Esophagus squamous epithelium (tissue), 5 donors: ENCODE results near the gene NDUFA5. TPM values are rescaled to one million over a fixed set of nuclear protein-coding genes. Genes with fewer than 3 reads are reported as not detected.

Experiments
- DNase-seq: peaks from one replicate; lab custom pipeline; 2025; lab: John Stamatoyannopoulos, UW
- H3K27ac ChIP-seq, 4 donors: fragments of 200-600 bp; sonication (generic); one replicate each; pipeline ENCODE4 v1.5.1; 2016 to 2019; ENCODE audit warnings: mild to moderate bottlenecking in 1 of 4
- H3K27me3 ChIP-seq, 4 donors: fragments of 200-600 bp; sonication (generic); 1 replicate in 3 of 4; 2 replicates in 1 of 4; pipeline versions ENCODE4 v1.5.1 to v1.6.0; 2017 to 2021; ENCODE audit warnings: antibody characterized with exemption in 1 of 4
- H3K36me3 ChIP-seq, 3 donors: fragments of 200-600 bp; sonication (generic); one replicate each; pipeline ENCODE4 v1.5.1; 2016 to 2019
- H3K4me1 ChIP-seq, 3 donors: fragments of 200-600 bp; sonication (generic); one replicate each; pipeline ENCODE4 v1.5.1; 2017 to 2019
- H3K4me3 ChIP-seq, 4 donors: fragments of 200-600 bp; sonication (generic); 1 replicate in 3 of 4; 2 replicates in 1 of 4; pipeline ENCODE4 v1.5.1; 2016 to 2019; ENCODE audit warnings: mild to moderate bottlenecking in 2 of 4, moderate library complexity in 1 of 4
- H3K9me3 ChIP-seq, 3 donors: fragments of 200-600 bp; sonication (generic); one replicate each; pipeline ENCODE4 v1.5.1; 2016 to 2019
- CTCF ChIP-seq, 6 experiments: fragments of 450-650 bp in 4 of 6; fragments of 200-600 bp in 2 of 6; sonication (generic) in 2 of 6; IDR thresholded peaks; one replicate each; pipeline ENCODE4 v1.5.1; 2016 to 2019; ENCODE audit warnings: antibody characterized with exemption in 6 of 6, mild to moderate bottlenecking in 4 of 6, moderate library complexity in 4 of 6
- POLR2A ChIP-seq, 4 donors: fragments of 450-650 bp; IDR thresholded peaks; one replicate each; pipeline ENCODE4 v1.6.1; 2017; ENCODE audit warnings: antibody characterized with exemption in 4 of 4, mild to moderate bottlenecking in 4 of 4, moderate library complexity in 3 of 4
- WGBS, 2 donors: methylation state at CpG; one replicate each; pipeline ENCODE4 v1.1.5; 2018; 5-methylcytosine and 5-hydroxymethylcytosine counted together
- intact Hi-C: fragments of 100-400 bp; cut with DNase I; formaldehyde crosslinking; loops from one replicate; pipeline ENCODE4 v1.15.0; 2022
- total RNA-seq, 4 donors: library from RNA; depleted of rRNA; stranded (reverse); fragments of >200 nt; gene quantifications; one replicate each; pipeline ENCODE4 v1.1.0, GENCODE V29; 2016
- donor health status: DM: yes; HTN: yes; CAD: no.

NDUFA5 gene
- 10 to 100 TPM; 17.1 to 55.6 (median 43.8) TPM for total RNA-seq

DNA sequence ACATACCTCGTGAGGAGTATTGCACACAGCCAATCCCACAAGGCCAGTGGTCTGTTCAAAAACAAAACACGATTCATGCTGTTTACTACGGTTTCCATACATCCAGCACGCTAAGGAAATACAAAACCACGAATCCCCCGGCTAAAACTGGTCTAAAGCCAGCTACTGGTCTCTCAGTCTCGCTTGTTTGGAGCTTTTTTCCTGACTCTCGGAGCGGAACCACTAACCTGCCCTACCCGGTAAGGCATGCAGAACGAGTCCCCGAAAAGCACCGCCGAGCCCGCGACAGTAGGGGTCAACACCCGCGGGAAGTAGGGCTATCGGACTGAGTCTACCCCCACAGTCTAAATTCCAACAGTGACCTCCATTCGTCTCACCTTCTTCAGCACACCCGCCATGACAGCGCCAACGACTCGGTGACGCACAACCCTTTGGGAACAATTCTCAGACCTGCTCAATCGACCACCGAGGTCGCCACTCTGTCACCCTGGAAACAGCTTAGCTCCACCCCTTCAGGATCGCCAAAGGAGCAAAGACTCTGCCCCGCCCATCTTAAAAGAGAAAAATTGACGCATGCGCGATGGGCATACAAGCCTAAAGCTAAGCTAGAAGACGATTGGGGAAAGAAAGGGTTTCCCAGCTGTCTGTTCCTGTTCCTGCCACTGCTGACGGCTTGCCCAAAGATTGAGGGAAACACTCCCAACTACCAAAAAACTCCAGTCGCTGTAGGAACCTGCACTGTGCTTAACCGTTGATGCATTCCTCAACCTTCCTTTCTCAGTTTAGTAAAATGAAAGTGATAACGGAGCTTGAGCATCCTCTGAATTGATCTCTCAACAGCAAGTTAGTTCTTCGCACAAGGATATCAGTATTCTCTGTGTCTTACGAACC lies at the start of gene NDUFA5:
NDUFA5 (minus strand) TSS at position 421 of the 891 bp plus-strand sequence; CDS start at position 398, 23 bp downstream.
- intact Hi-C loops: no loop called here
- WGBS, 2 donors: 0 to 1% methylated on average over 26 to 31 of the region's 40 CpGs
- peaks cover 0 to 48% (median 22%) of the 10 kb centered on the region in 3 donors for H3K4me1 ChIP-seq

DNA sequence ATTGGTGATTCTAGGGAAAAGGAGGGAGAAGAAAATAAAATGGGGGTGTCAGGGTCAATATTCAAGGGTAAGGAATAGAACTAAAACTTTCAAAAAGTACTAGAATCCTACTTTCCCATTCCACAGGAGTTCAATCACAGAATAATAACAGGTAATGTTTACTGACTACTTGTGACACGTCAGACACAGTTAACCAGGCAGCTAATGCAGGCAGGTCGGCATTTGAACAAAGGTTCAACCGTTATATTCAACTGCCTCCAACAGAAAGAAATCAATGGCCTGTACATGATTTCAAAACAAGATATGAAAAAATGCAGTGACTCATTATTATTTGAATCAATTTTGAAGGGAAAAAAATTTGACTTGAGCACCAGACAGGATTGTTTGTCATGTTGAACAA lies 47.1 kb upstream of the NDUFA5 start:
- 25 to 44% methylated on average over 3 of the region's 3 CpGs for WGBS, 2 donors

More for the DNA sequence above, at the start of gene NDUFA5:
- peak; percentile 84 for DNase-seq
- peaks cover 0 to 6% (median 0%) of the 10 kb centered on the region in 4 donors for H3K27me3 ChIP-seq
- peak within 1 kb of the TSS; percentile 61 to 92 (median 74) for H3K4me3 ChIP-seq
- no peaks in the 10 kb centered on the region for H3K9me3 ChIP-seq
- peaks cover 0 to 26% (median 0%) of the 10 kb centered on the region in 3 donors for H3K36me3 ChIP-seq
- H3K27ac ChIP-seq: peak within 1 kb of the TSS; percentile 88 to 94 (median 91)
- TF ChIP-seq CTCF (IDR thresholded peaks at IDR 0.05) (no peak), POLR2A (IDR thresholded peaks at IDR 0.05) (peak in 3 of 4 donors; percentile 40 to 72 (median 49))

GRCh38 chr7:123602648-123603047 lies 45.0 kb upstream of the NDUFA5 start:
- Histone ChIP-seq H3K27me3 (peaks cover 0 to 11% (median 0%) of the 10 kb centered on the region in 4 donors), H3K36me3 (no peaks in the 10 kb centered on the region), H3K4me3 (no peak overlapping the region), H3K4me1 (no peaks in the 10 kb centered on the region), H3K27ac (no peak overlapping the region), H3K9me3 (no peaks in the 10 kb centered on the region)
- intact Hi-C loops: no loop called here
- TF ChIP-seq CTCF (IDR thresholded peaks at IDR 0.05): no peak
- TF ChIP-seq POLR2A (IDR thresholded peaks at IDR 0.05): no peak
- 78 to 80% methylated on average over 3 of the region's 3 CpGs for WGBS, 2 donors
- DNase-seq: no peak

More for the DNA sequence above, 47.1 kb upstream of the NDUFA5 start:
- Histone ChIP-seq H3K9me3 (no peaks in the 10 kb centered on the region), H3K4me1 (no peaks in the 10 kb centered on the region), H3K36me3 (no peaks in the 10 kb centered on the region), H3K27ac (no peak overlapping the region), H3K4me3 (no peak overlapping the region), H3K27me3 (peaks cover 0 to 9% (median 0%) of the 10 kb centered on the region in 4 donors)
- TF ChIP-seq POLR2A (IDR thresholded peaks at IDR 0.05): no peak
- TF ChIP-seq CTCF (IDR thresholded peaks at IDR 0.05): no peak
- intact Hi-C loops: no loop called here
- no peak for DNase-seq

GRCh38 chr7:123601530-123601929 lies 43.9 kb upstream of the NDUFA5 start, which contains the start of gene ASB15:
Gene ASB15 (plus strand): TSS chr7:123601821. CDS start chr7:123614503, 12,682 bp downstream.
- intact Hi-C loops: no loop called here
- no peak within 1 kb of the TSS for H3K4me3 ChIP-seq
- H3K27me3 ChIP-seq: peaks cover 0 to 11% (median 0%) of the 10 kb centered on the region in 4 donors
- no peaks in the 10 kb centered on the region for H3K4me1 ChIP-seq
- TF ChIP-seq POLR2A (IDR thresholded peaks at IDR 0.05) (no peak), CTCF (IDR thresholded peaks at IDR 0.05) (no peak)
- H3K9me3 ChIP-seq: no peaks in the 10 kb centered on the region
- no peaks in the 10 kb centered on the region for H3K36me3 ChIP-seq
- DNase-seq: no peak
- 31 to 40% methylated on average over 4 of the region's 4 CpGs for WGBS, 2 donors
- H3K27ac ChIP-seq: no peak within 1 kb of the TSS

DNA sequence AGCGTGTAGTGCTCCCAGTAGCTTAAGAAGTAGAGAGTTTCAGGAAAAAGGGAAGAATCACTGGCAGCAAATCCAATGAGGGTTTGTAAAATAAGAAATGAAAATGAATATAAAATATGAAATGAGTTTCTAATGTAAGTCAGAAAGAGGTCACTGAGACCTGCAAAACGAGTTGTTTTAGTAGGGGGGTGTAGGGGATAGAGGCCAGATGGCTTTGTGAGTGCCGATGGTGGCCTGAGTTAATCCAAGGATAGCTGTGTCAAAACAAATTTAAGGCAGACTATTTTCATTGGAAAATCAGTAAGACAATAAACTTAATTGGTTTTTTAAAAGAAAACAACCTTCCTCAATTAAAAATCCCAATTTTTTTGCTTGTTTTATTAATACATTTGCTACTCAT lies 43.3 kb upstream of the NDUFA5 start:
- H3K36me3 ChIP-seq: no peaks in the 10 kb centered on the region
- H3K27me3 ChIP-seq: peaks cover 0 to 11% (median 0%) of the 10 kb centered on the region in 4 donors
- H3K4me3 ChIP-seq: no peak overlapping the region
- WGBS, 2 donors: 31 to 40% methylated on average over 3 of the region's 3 CpGs
- H3K4me1 ChIP-seq: no peaks in the 10 kb centered on the region
- DNase-seq: no peak
- TF ChIP-seq POLR2A (IDR thresholded peaks at IDR 0.05): no peak
- no peak for TF ChIP-seq CTCF (IDR thresholded peaks at IDR 0.05)
- H3K9me3 ChIP-seq: no peaks in the 10 kb centered on the region
- no peak overlapping the region for H3K27ac ChIP-seq
- intact Hi-C loops: no loop called here
